GM19023 (cell line): Measurements from ENCODE around the gene NLRP1.

Experiments used
- ATAC-seq: cut with Tn5 transposase; IDR thresholded peaks from one replicate; pipeline ENCODE4 v1.9.1; 2021; ENCODE audit warnings: mild to moderate bottlenecking, moderate library complexity; ENCODE audit not compliant: unreplicated experiment

NLRP1 gene

DNA sequence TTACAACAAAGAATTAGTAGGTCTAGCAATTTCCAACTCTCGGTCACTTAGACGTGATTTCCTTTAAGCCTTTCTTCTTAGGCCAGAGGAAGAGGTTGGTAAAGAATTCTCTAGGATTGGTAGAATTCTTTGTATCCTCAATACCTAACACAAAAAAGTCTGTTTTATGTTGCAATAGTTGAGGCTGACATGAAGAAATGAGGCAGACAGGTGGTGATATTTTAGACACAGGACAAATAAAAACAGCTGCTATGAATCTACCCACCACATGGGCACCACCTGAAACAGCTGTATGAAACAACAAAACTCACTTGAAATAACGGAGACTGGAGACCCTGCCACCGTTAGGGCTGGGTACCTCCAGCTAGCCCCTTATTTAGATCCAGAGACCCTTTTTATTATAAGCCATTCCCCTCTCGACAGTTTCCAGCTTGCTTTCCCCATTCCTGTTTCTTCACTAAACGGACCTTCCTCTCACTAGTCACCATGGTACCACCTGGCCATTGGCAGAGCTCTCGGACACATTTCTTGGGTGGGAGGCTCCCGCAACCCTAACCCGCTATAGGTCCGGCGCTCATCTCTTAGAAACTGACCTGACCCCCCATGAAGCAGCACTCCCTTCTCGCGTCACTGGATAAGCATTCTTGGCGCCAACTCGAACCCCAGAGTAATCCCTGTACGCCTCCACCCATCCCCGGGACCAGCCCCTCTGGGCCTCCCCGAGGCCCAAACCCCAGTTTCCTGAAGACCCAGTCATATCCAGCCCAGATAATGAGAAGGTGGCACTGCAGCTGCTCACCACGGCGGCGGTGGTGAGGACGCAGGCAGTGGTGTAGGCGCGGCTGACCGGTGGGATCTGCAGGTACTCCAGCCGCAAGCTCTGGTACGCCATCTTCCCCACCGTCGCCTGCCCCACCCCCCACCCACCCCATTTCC lies 98.8 kb downstream of the NLRP1 start, which contains the start of gene DERL2:
DERL2 (minus strand) TSS at position 909 of the 936 bp plus-strand sequence; CDS start at position 892, 17 bp downstream.
- ATAC-seq, result peak; percentile 9

DNA sequence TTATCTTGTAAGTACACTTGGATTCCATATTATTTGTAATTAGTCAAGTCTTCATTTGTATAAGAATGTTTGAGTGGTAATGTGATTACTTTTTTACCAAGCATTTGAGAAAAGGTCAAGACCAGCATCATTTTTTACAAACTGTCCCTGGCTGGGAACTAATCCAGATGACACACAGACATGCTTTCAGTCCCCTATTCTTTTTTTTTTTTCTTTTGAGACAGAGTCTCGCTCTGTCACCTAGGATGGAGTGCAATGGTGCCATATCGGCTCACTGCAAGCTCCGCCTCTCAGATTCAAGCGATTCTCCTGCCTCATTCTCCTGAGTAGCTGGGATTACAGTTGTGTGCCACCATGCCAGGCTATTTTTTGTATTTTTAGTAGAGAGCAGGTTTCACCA lies 102.9 kb downstream of the NLRP1 start:
- ATAC-seq, result no peak

DNA sequence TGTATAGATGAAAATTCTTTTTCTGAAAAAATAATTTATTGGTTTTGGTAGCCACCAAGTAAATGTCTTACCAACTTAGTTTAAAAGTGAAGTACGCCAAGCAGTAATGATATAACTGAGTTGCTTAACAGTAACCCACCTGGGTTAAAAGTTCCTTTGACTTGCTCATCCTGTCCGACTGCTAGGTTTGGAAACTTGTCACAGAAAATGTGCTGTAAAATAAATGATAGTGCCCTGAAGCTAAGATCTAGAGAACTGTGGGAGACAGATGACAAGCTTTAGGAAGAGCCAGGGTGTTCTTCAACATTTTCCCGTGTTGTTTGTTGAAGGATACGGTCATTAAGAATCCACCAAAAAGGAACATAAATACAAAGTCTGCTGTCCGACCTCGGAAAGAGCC lies 103.3 kb downstream of the NLRP1 start:
- no peak for ATAC-seq

GRCh38 chr17:5478992-5479391 lies 105.3 kb downstream of the NLRP1 start:
- ATAC-seq, result no peak

GRCh38 chr17:5473906-5474305 lies 110.4 kb downstream of the NLRP1 start:
- no peak for ATAC-seq

GRCh38 chr17:5472511-5472910 lies 111.8 kb downstream of the NLRP1 start:
- no peak for ATAC-seq

GRCh38 chr17:5468075-5468473 lies 116.2 kb downstream of the NLRP1 start:
- peak; percentile 24 for ATAC-seq

DNA sequence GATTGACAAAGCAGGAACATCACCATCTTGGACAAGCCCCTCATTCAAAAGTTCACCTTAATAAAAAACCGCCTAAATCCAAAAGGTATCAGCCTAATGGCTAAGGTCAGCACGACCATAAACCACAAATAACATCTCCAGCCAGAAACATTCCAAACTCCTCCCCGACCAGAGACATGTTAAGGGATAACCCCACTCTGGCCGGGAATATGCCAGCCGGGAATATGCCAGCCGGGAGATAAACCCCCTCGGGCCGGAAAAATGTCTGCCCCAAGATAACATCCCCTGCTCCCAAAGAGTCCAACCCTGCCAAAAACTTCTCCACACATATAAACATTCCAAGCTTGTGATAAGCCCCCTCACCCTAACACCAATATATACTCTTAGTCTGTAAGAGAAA lies 116.9 kb downstream of the NLRP1 start:
- ATAC-seq, result no peak

- no peak for ATAC-seq
Observed at GRCh38 chr17:5466295-5466694, 118.0 kb downstream of the NLRP1 start.

GRCh38 chr17:5464717-5465507 lies 119.4 kb downstream of the NLRP1 start:
- ATAC-seq, result no peak
